Measurements from ENCODE around the gene ACVR1B.

ACVR1B gene

GRCh38 chr12:51948066-51948465 is 3.4 kb upstream of the ACVR1B start:
- POLR2A ChIA-PET = no interaction called here
- CTCF ChIA-PET = interaction anchor here (1.3 to 4.2 kb wide), 2 partner anchors 26 to 29 kb away, joined by 4 to 31 read pairs; no protein-coding TSS in a partner anchor

DNA sequence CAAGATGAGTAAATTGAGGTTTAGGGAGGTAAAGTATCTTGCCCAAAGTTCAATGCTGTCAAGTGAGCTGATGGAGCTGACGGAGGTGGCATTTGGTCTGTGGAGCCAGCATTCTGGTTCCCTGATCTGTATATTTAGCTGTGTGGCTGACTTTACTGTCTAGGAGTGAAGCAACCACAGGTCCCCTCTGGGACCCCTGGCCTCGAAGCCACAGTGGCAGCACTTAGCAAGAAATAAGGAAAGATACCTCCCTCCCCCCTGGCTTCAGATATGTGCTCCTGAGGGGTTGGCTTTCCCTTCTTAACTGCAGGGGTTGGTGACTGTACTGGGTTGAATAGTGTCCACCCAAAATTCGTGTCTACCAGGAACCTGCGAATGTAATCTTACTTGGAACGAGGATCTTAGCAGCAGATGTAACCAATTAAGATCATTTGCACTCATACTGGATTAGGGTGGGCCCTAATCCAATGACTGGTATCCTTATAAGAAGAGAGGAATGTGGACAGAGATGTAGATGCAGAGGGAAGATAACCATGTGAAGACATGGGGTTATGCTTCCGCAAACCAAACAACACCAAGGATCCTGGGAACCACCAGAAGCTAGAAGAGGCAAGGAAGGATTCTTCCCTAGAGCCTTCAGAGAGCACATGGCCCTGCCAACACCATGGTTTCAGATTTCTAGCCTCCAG is 2.0 kb upstream of the ACVR1B start:
- DNase-seq (ENCODE audit: low read depth, low spot score) = no peak
- CTCF ChIA-PET = interaction anchor here (0.7 to 4.2 kb wide), 8 partner anchors 21 to 57 kb away, joined by 3 to 31 read pairs (median 4); no protein-coding TSS in a partner anchor
- no peak overlapping the region for H3K4me3 ChIP-seq (ENCODE audit: low read depth, low read length)
- TF ChIP-seq CTCF (IDR thresholded peaks at IDR 0.05; ENCODE audit: insufficient read depth, low read length, missing control alignments) = no peak
- POLR2A ChIA-PET = no interaction called here

More at GRCh38 chr12:51948066-51948465, 3.4 kb upstream of the ACVR1B start:
- H3K4me3 ChIP-seq (ENCODE audit: low read depth, low read length) = no peak overlapping the region
- no peak for TF ChIP-seq CTCF (IDR thresholded peaks at IDR 0.05; ENCODE audit: insufficient read depth, low read length, missing control alignments)
- DNase-seq (ENCODE audit: low read depth, low spot score) = no peak

- POLR2A ChIA-PET = no interaction called here
- TF ChIP-seq CTCF (IDR thresholded peaks at IDR 0.05; ENCODE audit: insufficient read depth, low read length, missing control alignments) = no peak
- peak overlapping the region; percentile 67 for H3K4me3 ChIP-seq (ENCODE audit: low read depth, low read length)
- no peak for DNase-seq (ENCODE audit: low read depth, low spot score)
- CTCF ChIA-PET = interaction anchor here (1.1 to 4.2 kb wide), 5 partner anchors 20 to 75 kb away, joined by 3 to 31 read pairs (median 5); no protein-coding TSS in a partner anchor
Observed at GRCh38 chr12:51950682-51951198, 759 bp upstream of the ACVR1B start.

GRCh38 chr12:51951843-51952722 is 584 bp downstream of the ACVR1B start:
- ChIA-PET POLR2A (no interaction called here), CTCF (interaction anchor here (0.5 to 4.2 kb wide), 3 partner anchors 29 to 68 kb away, joined by 3 to 31 read pairs (median 4); no protein-coding TSS in a partner anchor)
- DNase-seq (ENCODE audit: low read depth, low spot score) = no peak
- H3K4me3 ChIP-seq (ENCODE audit: low read depth, low read length) = peak overlapping the region; percentile 83
- no peak for TF ChIP-seq CTCF (IDR thresholded peaks at IDR 0.05; ENCODE audit: insufficient read depth, low read length, missing control alignments)

DNA sequence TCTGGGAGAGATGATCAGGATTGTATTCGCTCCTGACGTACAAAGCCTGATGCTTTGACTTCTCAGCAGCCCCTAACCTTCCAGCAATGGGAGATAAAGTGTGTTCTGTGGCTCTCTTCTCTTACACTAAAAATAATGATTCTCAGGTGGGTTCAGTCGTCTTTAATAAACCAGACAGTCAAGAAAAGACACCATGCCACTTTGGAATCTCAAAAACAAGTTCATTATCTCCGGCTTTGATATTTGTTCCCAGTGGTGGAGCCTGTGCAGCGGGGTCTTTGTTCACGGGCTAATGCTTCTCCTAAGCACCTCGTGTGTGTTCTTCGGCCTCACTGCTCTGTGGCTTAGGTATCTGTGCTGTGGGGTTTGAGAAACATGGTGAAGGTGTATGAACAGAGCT is 1.6 kb downstream of the ACVR1B start:
- ChIA-PET POLR2A (no interaction called here), CTCF (interaction anchor here (6.4 kb wide), 1 partner anchor 30 kb away, joined by 23 read pairs; no protein-coding TSS in a partner anchor)
- H3K4me3 ChIP-seq (ENCODE audit: low read depth, low read length) = peak overlapping the region; percentile 83
- TF ChIP-seq CTCF (IDR thresholded peaks at IDR 0.05; ENCODE audit: insufficient read depth, low read length, missing control alignments) = no peak
- no peak for DNase-seq (ENCODE audit: low read depth, low spot score)

Measured in AG04449 (cell line).